ENCODE results near the gene RAD21L1. TPM values are rescaled to one million over a fixed set of nuclear protein-coding genes. Genes with fewer than 3 reads are reported as not detected.

Gene RAD21L1
- total RNA-seq, 1 donor from 2014 or later: not detected

GRCh38 chr20:1182106-1182505 is 43.7 kb upstream of the RAD21L1 start:
- H3K9me3 Mint-ChIP-seq (ENCODE audit: low read depth): no peaks in the 10 kb centered on the region
- peaks cover 11% of the 10 kb centered on the region for H3K4me1 Mint-ChIP-seq (ENCODE audit: low read depth)
- TF ChIP-seq, protein P1, sequence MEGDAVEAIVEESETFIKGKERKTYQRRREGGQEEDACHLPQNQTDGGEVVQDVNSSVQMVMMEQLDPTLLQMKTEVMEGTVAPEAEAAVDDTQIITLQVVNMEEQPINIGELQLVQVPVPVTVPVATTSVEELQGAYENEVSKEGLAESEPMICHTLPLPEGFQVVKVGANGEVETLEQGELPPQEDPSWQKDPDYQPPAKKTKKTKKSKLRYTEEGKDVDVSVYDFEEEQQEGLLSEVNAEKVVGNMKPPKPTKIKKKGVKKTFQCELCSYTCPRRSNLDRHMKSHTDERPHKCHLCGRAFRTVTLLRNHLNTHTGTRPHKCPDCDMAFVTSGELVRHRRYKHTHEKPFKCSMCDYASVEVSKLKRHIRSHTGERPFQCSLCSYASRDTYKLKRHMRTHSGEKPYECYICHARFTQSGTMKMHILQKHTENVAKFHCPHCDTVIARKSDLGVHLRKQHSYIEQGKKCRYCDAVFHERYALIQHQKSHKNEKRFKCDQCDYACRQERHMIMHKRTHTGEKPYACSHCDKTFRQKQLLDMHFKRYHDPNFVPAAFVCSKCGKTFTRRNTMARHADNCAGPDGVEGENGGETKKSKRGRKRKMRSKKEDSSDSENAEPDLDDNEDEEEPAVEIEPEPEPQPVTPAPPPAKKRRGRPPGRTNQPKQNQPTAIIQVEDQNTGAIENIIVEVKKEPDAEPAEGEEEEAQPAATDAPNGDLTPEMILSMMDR (IDR thresholded peaks at IDR 0.05; ENCODE audit: unreplicated experiment): no peak
- H3K27me3 Mint-ChIP-seq: peaks cover 17% of the 10 kb centered on the region
- H3K36me3 Mint-ChIP-seq (ENCODE audit: insufficient read depth): no peaks in the 10 kb centered on the region
- DNase-seq (ENCODE audit: low spot score, unreplicated experiment): no peak
- no peak overlapping the region for H3K4me3 Mint-ChIP-seq (ENCODE audit: low read depth)
- no peak overlapping the region for H3K27ac Mint-ChIP-seq

DNA sequence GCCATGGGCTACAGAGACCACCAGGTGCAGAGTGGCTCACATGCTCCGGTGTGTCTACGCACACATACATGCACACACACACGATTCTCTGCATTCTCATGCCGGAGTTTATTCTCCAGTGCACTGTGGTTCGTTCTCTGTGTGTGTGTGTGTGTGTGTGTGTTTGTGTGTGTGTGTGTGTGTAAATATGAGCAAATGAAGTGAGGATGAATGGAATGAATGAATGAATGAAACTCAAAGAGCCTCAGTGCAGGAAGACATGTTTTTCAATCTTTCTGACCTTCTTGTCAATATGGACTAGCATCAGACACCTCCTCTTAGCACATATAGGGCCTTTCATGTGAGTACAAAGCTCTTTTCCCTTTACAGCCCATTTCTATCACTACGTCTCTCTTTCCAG is 42.7 kb upstream of the RAD21L1 start:
- TF ChIP-seq, protein P1 (IDR thresholded peaks at IDR 0.05; ENCODE audit: unreplicated experiment): no peak
- Mint-ChIP-seq H3K27me3 (peaks cover 17% of the 10 kb centered on the region), H3K4me1 (ENCODE audit: low read depth) (peaks cover 11% of the 10 kb centered on the region), H3K9me3 (ENCODE audit: low read depth) (no peaks in the 10 kb centered on the region), H3K4me3 (ENCODE audit: low read depth) (peak overlapping the region; percentile 39), H3K27ac (no peak overlapping the region), H3K36me3 (ENCODE audit: insufficient read depth) (no peaks in the 10 kb centered on the region)
- DNase-seq (ENCODE audit: low spot score, unreplicated experiment): no peak

GRCh38 chr20:1184260-1184637 is 41.6 kb upstream of the RAD21L1 start:
- Mint-ChIP-seq H3K9me3 (ENCODE audit: low read depth) (no peaks in the 10 kb centered on the region), H3K27me3 (peaks cover 17% of the 10 kb centered on the region), H3K4me3 (ENCODE audit: low read depth) (peak overlapping the region; percentile 79), H3K27ac (peak overlapping the region; percentile 83), H3K36me3 (ENCODE audit: insufficient read depth) (no peaks in the 10 kb centered on the region), H3K4me1 (ENCODE audit: low read depth) (peaks cover 11% of the 10 kb centered on the region)
- DNase-seq (ENCODE audit: low spot score, unreplicated experiment): no peak
- TF ChIP-seq, protein P1 (IDR thresholded peaks at IDR 0.05; ENCODE audit: unreplicated experiment): no peak

GRCh38 chr20:1184638-1185315 is 41.1 kb upstream of the RAD21L1 start, which contains the start of gene TMEM74B:
Gene TMEM74B, minus strand, starts transcription at chr20:1184981. Its CDS starts 1,180 bp downstream, at chr20:1183801.
- Mint-ChIP-seq H3K4me3 (ENCODE audit: low read depth) (peak within 1 kb of the TSS; percentile 79), H3K36me3 (ENCODE audit: insufficient read depth) (no peaks in the 10 kb centered on the region), H3K4me1 (ENCODE audit: low read depth) (peaks cover 11% of the 10 kb centered on the region), H3K27me3 (peaks cover 17% of the 10 kb centered on the region), H3K27ac (peak within 1 kb of the TSS; percentile 91), H3K9me3 (ENCODE audit: low read depth) (no peaks in the 10 kb centered on the region)
- peak; percentile 28 for DNase-seq (ENCODE audit: low spot score, unreplicated experiment)
- TF ChIP-seq, protein P1 (IDR thresholded peaks at IDR 0.05; ENCODE audit: unreplicated experiment): no peak

DNA sequence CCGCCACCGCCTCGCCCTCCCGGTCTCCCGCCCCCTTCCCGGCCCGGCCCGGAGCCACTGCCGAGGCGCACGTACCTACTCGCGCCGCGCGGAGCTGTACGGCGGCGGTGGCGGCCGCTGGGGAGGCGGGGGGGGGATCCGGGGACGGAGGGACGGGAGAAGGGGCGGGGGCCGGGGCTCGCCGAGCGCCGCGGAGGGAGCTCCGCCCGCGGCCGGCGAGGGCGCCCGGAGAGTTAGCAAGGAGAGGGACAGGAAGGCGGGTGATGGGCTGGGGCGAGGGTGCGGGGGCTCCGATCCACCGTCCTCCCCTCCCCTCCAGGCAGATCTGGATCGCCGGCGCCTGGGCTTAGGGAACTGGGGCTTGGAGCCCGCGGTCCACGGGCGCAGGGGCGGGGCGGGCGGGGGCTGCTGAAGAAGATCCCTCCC is 40.5 kb upstream of the RAD21L1 start:
- peak; percentile 26 for DNase-seq (ENCODE audit: low spot score, unreplicated experiment)
- H3K27me3 Mint-ChIP-seq: peaks cover 20% of the 10 kb centered on the region
- TF ChIP-seq, protein P1 (IDR thresholded peaks at IDR 0.05; ENCODE audit: unreplicated experiment): no peak
- H3K4me3 Mint-ChIP-seq (ENCODE audit: low read depth): no peak overlapping the region
- no peaks in the 10 kb centered on the region for H3K9me3 Mint-ChIP-seq (ENCODE audit: low read depth)
- H3K36me3 Mint-ChIP-seq (ENCODE audit: insufficient read depth): no peaks in the 10 kb centered on the region
- H3K27ac Mint-ChIP-seq: no peak overlapping the region
- H3K4me1 Mint-ChIP-seq (ENCODE audit: low read depth): peaks cover 11% of the 10 kb centered on the region
